Measurements from ENCODE around the gene ARHGAP18.

GRCh38 chr6:129750360-129750759, 40.4 kb upstream of the ARHGAP18 start:
- TF ChIP-seq POLR2A (IDR thresholded peaks at IDR 0.05; ENCODE audit: low read length) = no peak
- no peak for TF ChIP-seq GATA1 (IDR thresholded peaks at IDR 0.05; ENCODE audit: low read depth, low read length)
